SK-N-DZ (cell line): Measurements from ENCODE around the gene NFASC.

Experiments
- DNase-seq: peaks from one replicate; pipeline ENCODE4 v3.0.0-alpha.2; 2015; ENCODE audit warnings: low spot score

Gene NFASC

DNA sequence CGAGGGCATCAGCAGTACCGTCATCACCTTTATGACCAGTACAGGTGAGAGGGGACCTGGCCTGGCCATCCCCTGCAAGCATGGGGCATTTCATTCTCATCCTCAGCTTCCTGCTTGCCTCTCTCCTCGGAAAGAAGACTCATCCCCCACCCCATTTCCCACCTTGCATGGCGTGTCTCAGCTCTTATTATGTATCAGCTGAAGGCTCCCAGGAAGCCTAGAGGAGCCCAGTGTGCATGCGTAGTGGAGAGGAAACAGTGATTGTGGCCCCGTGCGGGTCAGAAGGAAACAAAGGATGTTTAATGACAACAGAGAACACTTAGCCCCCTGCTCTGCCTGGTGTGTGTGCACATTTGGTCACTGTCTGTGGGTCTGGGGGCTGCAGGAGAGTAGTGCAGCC lies 132.0 kb downstream of the NFASC start:
- DNase-seq: no peak

DNA sequence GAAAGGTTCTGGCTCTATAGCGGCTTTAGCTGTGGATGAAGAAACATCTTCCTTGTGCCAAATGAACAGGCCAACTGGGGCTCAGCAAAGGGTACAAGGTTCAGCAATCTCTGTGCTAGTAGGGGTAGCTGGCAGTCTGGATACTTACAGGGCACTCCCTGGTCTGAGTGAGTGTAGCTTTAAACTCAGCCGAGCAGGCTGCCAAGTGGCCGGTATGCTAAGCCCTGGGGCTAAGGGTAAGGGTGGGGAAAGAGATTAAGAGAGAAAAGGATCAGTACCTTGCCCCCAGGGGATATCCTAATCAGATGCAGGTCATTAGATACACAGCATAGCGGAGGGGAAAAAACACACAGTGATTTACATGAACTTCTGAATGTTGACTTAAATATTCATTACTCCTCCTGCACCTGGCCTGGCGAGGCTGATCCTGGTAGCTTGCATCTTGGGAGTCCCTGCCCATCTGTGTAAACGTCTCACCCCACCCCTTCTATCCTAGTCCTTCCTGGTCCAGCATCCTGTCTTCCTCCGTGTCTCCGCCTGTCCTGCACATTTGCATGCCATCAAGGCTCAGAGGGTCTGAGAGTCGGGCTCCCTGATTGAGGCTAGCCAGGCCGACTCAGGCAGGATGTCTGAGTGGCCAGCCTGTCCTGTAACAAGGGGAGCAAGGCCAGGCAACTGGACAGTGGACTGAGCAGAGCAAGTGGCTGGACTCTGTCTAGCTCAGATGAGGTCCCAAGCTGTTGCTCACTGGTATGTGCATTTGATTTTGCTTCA lies 132.9 kb downstream of the NFASC start:
- DNase-seq: peak; percentile 18

GRCh38 chr1:205004351-205004750 lies 133.7 kb downstream of the NFASC start:
- DNase-seq: no peak

DNA sequence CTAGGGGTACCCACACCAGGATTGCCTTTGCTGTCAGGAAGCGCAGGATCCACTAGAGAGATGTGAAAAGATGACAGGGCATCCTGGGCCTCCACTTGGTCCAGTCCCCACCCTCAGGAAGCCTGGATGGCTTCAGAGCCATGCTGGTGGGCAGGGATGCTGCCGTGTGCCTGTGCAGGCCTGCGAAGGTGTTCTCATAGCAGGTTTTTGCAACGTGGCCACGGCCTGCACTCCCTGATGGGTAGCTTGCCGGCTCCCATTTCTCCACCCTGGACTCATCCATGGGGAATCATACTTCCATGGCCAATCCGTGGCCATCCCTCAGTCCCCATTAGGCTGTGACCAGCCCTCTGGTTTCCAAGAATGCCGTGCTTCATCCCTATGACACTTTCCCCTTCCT lies 138.2 kb downstream of the NFASC start:
- no peak for DNase-seq

DNA sequence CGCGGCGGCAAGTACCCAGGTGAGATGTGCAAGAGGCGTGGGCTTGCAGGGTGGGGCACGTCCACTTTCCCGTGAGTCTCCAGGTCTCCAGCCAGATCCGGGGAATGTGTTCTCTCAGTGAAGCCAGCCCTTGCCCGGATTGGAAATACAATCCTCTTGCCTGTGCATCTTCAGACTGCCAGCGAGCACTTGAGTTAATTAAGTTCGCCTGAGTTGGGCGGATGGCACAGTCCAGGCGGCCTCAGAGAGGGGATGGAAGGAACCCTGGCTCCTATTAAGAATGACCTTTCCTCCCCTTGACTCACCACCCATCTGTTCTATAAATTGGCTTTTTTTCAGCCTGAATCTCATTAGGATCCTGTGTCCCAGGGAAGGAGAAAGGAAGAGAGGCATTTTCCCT lies 139.0 kb downstream of the NFASC start:
- peak; percentile 85 for DNase-seq

- no peak for DNase-seq
These were observed 141.9 kb downstream of the NFASC start for GRCh38 chr1:205012391-205013140.

- no peak for DNase-seq
These were observed 143.2 kb downstream of the NFASC start for GRCh38 chr1:205013683-205014367.

DNA sequence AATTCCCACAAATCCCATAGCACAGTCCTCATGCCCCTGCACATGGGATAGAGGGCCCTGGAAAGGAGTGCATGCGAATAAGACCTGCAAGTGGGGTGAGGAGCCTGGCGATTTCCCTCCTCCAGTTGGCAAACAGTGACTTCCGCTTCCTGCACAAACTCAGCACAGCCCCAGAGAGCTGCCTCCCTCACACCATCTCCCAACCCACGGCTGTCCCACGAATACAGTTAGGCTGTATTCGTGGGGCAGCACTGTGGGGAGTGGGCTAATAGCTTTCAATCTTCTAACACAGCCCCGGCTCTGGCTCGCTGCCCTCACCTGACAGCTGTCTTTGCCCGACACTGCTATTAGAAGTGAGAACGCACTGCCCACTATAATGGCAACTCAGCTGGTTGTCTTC lies 144.1 kb downstream of the NFASC start:
- no peak for DNase-seq

GRCh38 chr1:205015241-205015640 lies 144.6 kb downstream of the NFASC start:
- DNase-seq: no peak

- no peak for DNase-seq
These were observed 145.4 kb downstream of the NFASC start for GRCh38 chr1:205016075-205016474.

- no peak for DNase-seq
These were observed 145.9 kb downstream of the NFASC start for GRCh38 chr1:205016584-205016983.

GRCh38 chr1:205017001-205017400 lies 146.3 kb downstream of the NFASC start:
- DNase-seq: no peak

DNA sequence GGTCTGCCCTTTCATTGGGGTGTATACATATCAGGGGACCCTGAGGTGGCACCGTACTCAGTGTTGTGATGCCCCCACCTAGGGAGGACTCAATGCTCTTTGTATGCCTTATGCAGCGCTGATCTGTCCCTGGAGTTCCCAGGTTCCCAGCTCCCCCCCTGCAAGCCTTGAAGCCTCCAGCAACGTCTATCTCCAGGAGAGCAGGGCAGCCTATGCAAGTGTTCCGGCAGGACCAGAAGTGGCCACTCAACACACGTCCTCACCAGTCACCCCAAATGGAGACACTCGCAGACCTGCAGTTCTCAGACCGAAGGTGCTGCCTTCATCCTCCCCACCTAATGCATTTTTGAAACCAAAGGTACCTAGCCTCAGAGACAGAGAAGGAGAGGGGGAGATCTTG lies 147.1 kb downstream of the NFASC start:
- DNase-seq: no peak

- DNase-seq: no peak
These were observed 147.7 kb downstream of the NFASC start for GRCh38 chr1:205018381-205018780.

- no peak for DNase-seq
These were observed 149.8 kb downstream of the NFASC start for GRCh38 chr1:205020466-205020865.

GRCh38 chr1:205024679-205025078 lies 154.0 kb downstream of the NFASC start:
- DNase-seq: no peak

DNA sequence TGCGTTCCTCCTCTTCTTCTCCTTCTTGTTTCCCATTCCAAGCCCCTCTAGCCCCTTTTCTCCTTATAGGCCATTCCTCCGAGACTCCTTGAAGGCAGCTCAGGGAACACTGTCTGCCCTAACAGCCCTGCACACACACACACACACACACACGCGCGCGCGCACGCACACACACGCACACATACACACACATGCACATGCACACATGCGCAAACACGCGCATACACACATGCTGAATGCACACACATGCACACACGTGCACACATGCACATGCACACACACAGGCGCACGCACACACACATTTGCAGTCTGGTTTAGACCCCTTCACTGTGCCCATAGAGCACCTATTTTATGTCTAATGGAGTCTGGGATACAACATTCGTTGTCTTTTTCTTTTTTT lies 154.6 kb downstream of the NFASC start:
- DNase-seq: no peak

GRCh38 chr1:205026181-205026580 lies 155.5 kb downstream of the NFASC start:
- DNase-seq: no peak

- no peak for DNase-seq
These were observed 157.7 kb downstream of the NFASC start for GRCh38 chr1:205028390-205028789.

- DNase-seq: no peak
These were observed 158.3 kb downstream of the NFASC start for GRCh38 chr1:205028924-205029323.

- DNase-seq: no peak
These were observed 159.6 kb downstream of the NFASC start for GRCh38 chr1:205030241-205030640.

DNA sequence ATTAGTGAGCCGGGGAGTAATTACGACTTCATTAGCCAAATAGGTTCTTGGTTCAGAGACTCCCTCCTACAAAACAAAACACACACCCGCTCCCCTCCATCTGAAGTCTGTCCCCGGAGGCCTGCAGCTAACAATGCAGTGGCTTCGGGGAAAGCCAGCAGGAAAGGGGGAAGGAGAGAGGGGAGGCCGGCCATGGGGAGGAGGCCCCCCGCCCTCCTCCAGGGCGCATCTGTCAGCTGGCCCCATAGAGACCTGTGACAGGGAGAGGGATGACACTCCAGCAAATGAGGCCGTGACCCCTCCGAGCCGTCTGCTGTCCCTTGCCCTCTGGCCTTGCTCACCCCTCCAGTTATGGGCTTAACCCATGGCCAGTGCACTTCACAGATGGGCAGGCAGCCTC lies 160.2 kb downstream of the NFASC start:
- no peak for DNase-seq

DNA sequence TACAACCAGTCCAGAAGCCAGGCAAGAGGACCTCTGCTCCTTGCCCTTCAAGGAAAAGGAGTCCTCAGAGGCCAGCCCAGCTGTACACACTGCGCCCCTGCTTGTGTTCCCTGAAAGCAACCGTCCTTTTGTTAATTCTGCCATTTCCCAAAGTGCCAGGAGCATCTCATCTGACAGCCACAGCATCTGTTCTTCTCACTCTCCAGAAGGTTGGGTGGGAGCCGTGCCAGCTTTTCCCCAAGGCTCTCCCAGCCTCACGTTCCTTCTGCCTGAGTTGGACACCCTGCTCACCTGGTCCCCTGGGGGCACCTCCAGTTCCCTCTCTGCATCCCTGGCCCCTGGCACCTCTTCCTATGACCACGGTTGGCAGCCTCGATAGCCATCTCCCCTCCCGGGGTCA lies 161.8 kb downstream of the NFASC start:
- DNase-seq: no peak
